Mammary epithelial cell (primary cell): ENCODE data around the gene SPPL2B.

ENCODE experiments used
- CTCF ChIP-seq, 2 donors: IDR thresholded peaks in 1 of 2; conservative IDR thresholded peaks in 1 of 2; 2 replicates each; pipeline ENCODE4 v1.5.1; 2011 to 2012; ENCODE audit warnings: inconsistent platforms in 2 of 2, low read length in 2 of 2, mild to moderate bottlenecking in 2 of 2, control low read depth in 1 of 2, low read depth in 1 of 2; ENCODE audit not compliant: insufficient read depth in 1 of 2; ENCODE audit errors: extremely low read depth in 1 of 2
- EZH2 ChIP-seq: IDR thresholded peaks from 2 replicates; pipeline ENCODE4 v1.6.1; 2012; ENCODE audit warnings: low read length, inconsistent platforms, borderline replicate concordance

- TF ChIP-seq CTCF (conservative IDR thresholded peaks at IDR 0.05 in 1 of 2, IDR thresholded peaks at IDR 0.05 in 1 of 2; ENCODE audit: extremely low read depth in 1 of 2, insufficient read depth in 1 of 2, low read depth in 1 of 2, low read length in 2 of 2) (no peak), EZH2 (no peak)
Measured at GRCh38 chr19:2311093-2311492, 17.4 kb upstream of the SPPL2B start.
